LoVo (cell line): ENCODE results near the gene OBI1.

Experiments
- DNase-seq: peaks from one replicate; pipeline ENCODE4 v3.0.0-alpha.2; 2016; ENCODE audit warnings: low spot score

The OBI1 gene

GRCh38 chr13:78602561-78603239 is 56.3 kb downstream of the OBI1 start:
- DNase-seq: no peak

GRCh38 chr13:78601874-78602560 is 56.9 kb downstream of the OBI1 start:
- no peak for DNase-seq

- DNase-seq: no peak
Observed at GRCh38 chr13:78601124-78601873, 57.7 kb downstream of the OBI1 start.

GRCh38 chr13:78600280-78600883 is 58.6 kb downstream of the OBI1 start:
- no peak for DNase-seq

GRCh38 chr13:78599645-78600279 is 59.2 kb downstream of the OBI1 start:
- no peak for DNase-seq

- DNase-seq: no peak
Observed at GRCh38 chr13:78598966-78599644, 59.9 kb downstream of the OBI1 start.

GRCh38 chr13:78598116-78598781 is 60.7 kb downstream of the OBI1 start:
- no peak for DNase-seq

GRCh38 chr13:78597602-78597932 is 61.4 kb downstream of the OBI1 start:
- DNase-seq: no peak

GRCh38 chr13:78596736-78597601 is 62.0 kb downstream of the OBI1 start:
- no peak for DNase-seq

- no peak for DNase-seq
Observed at GRCh38 chr13:78596399-78596735, 62.6 kb downstream of the OBI1 start.

GRCh38 chr13:78595495-78596398 is 63.2 kb downstream of the OBI1 start:
- no peak for DNase-seq

GRCh38 chr13:78594456-78594975 is 64.4 kb downstream of the OBI1 start:
- no peak for DNase-seq

- no peak for DNase-seq
Observed at GRCh38 chr13:78593652-78594455, 65.1 kb downstream of the OBI1 start.

- DNase-seq: no peak
Observed at GRCh38 chr13:78593129-78593528, 65.8 kb downstream of the OBI1 start.

- DNase-seq: no peak
Observed at GRCh38 chr13:78592584-78592983, 66.4 kb downstream of the OBI1 start.

GRCh38 chr13:78589206-78589605 is 69.7 kb downstream of the OBI1 start:
- peak; percentile 14 for DNase-seq

GRCh38 chr13:78587395-78587794 is 71.6 kb downstream of the OBI1 start:
- DNase-seq: no peak

GRCh38 chr13:78586706-78587105 is 72.2 kb downstream of the OBI1 start:
- DNase-seq: no peak
